ENCODE measurements around the gene RIBC2. TPM values are rescaled to one million over a fixed set of nuclear protein-coding genes. Genes with fewer than 3 reads are reported as not detected.
"Not testable (repeated sequence)": the region's sequence is repeated elsewhere in the genome, so short reads cannot be mapped to it uniquely, and the experiment has no call there.

The RIBC2 gene
- total RNA-seq, 2 donors from 2014 or later: 0.39 to 0.47 TPM

DNA sequence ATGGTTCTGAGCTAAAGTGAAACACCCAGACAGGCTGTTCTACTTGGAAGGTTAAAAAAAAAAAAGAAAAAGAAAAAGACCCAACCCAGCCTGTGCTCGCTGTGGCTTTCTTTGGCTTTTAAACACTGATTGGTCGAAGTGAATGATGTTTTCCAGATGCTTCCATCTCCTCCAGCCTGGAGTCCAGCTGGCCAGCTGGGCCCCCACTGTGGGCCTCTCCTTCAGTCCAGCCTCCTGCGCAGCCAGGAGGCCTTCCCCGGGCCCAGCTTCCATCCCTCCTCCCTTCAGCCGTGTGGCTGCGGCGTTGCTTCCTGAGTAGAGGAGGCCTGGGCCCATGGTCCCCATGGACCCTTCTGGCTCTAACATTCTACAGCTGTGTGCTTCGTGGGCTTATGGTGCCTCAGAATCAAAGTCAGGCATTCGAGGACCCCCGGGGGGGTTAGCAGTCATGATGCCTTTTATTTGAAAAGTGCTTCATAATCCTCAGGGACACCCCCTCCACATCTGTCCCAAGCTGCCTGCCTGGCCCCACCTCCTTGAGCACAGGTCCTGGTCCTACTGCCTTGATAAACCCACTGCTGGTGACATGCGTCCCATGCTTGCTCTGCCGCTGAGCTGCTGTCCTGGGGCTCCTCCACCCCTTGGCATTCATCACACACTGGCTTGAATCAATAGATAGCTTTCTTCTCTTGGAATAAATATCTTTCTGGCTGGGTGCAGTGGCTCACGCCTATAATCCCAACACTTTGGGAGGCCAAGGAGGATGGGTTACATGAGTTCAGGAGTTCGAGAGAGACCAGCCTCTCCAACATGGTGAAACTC, 47.0 kb downstream of the RIBC2 start:
- DNase-seq (peak; percentile 67), ATAC-seq (peak; percentile 94 to 98)
- intact Hi-C loops (cut with DNase I): no loop called here

DNA sequence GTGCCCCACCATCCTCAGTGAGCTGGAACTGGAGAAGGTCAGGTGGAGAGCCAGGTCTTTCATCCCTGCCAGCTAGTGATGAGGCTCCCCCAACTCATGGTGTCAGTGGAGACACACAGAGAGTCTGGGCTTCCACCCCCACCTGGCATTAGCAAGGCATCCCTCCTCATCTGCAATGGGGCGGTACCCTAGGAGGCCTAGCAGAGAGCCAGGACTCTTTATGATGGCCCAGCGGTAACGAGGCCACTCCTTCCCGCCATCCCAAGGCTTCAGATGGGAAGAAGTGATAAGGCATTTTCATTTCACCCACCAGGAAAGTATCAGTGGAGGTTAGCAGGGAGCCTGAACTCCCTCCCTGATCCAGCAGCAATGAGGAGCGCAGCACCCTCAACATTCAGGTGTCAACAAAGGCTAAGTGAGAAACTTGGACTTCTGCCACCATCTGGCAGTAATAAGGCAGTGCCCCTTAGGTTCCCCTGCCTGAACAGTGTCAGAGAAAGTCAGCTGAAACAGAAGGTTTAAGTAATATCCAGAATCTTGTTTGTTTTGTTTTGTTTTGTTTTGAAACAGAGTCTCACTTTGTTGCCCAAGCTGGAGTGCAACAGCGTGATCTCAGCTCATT, 48.7 kb downstream of the RIBC2 start:
- ATAC-seq (no peak), DNase-seq (no peak)
- intact Hi-C loops (cut with DNase I): no loop called here

DNA sequence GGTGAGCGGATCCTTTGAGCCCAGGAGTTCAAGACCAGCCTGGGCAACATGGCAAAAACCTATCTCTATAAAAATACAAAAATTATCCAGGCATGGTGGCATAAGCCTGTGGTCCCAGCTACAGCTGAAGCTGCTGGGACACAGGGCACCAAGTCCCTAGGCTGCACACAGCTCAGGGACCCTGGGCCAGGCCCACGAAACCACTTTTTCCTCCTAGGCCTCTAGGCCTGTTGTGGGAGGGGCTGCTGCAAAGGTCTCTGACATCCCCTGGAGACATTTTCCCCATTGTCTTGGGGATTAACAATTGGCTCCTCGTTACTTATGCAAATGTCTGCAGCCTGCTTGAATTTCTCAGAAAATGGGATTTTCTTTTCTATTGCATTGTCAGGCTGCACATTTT, 50.2 kb downstream of the RIBC2 start:
- ATAC-seq; DNase-seq; intact Hi-C loops (cut with DNase I): not testable (repeated sequence)

DNA sequence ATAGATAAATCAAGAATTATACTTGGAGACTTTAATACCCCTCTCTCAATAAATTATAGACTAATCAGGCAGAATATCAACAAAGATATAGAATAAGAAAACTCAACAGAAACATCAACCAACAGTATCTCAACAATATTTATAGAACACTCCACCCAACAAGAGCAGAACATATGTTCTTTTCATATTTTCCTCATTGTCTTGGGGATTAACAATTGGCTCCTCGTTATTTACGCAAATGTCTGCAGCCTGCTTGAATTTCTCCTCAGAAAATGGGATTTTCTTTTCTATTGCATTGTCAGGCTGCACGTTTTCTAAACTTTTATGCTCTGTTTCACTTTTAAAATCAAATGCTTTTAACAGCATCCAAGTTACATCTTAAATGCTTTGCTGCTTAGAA, 52.1 kb downstream of the RIBC2 start:
- intact Hi-C loops (cut with DNase I): no loop called here
- DNase-seq (no peak), ATAC-seq (no peak)

DNA sequence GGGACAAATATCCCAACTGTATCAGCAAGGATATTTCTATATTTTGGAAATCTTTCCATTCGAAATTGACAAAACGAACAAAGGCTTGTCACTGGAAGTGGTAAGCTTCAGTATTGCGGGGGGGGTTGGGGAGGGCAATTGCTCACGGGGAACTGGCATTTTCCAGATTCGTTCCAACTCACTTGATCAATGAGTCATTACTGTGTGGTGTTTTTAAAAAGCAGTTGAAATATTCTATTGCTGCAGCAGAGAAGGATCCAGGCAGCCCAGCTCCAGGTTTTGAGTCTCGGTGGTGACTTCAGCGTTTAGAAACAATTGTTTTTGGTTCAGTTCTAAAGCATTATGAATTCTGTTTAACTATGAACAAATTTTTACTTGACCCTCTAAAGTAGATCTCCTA, 55.4 kb downstream of the RIBC2 start:
- DNase-seq: no peak
- peak in 1 of 2 donors; percentile 12 for ATAC-seq
- intact Hi-C loops (cut with DNase I): no loop called here

DNA sequence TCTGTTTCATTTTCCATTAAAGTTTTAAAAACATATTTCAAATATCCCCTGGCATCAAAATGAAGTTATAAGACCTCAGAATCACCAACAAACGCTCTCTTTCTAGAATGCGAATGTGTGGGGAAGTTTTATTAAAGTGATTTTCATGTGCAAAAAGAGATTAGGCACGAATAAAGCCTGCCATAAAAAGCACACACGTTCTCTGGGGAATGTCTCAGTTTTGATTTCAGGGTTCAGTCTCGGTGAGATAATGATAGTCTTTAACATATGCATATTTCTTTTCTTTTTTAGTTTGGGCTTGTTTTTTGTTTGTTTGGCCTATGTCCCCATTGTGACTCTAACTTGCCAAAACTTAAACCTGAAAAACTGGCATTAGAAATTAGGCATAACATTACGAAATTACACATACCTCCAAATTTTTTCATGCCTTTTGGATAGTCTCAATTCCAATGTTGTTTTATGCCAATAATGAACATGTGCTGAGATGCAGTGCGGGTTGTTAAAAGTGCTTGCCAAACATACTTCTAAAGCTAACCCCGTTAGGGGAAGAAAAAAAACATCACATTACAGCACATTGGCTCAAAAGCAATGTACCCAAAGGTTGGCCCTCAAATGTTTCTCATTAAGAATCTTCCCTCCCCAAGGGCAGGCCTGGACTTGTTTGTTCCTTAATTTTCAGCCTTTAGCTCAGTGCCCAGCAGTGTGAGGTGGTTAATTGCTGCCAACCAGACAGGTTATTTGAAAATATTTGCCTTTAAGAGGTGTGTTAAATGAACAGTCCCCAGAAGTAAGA, 56.0 kb downstream of the RIBC2 start:
- DNase-seq (no peak), ATAC-seq (no peak)
- intact Hi-C loops (cut with DNase I): no loop called here

DNA sequence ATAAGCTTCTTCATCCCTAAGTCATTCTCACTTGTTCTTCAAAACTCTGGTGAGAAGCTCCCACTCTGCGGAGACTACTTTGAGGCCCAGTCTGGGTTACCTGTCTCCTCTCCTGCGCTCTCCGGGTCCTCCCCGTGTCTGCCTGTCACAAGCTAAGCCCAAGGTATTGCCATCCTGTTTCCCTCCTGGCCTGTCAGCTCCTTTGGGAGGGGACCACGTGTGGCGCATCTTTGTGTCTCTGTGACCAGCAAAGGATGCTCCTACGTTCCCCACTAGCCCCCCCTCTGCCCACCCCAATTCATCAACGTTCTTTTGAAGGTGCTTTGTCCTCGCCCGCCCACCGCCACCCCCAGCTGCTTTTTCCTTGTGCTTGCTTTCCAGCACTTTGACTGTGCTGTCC, 57.4 kb downstream of the RIBC2 start:
- ATAC-seq (no peak), DNase-seq (no peak)
- intact Hi-C loops (cut with DNase I): no loop called here

DNA sequence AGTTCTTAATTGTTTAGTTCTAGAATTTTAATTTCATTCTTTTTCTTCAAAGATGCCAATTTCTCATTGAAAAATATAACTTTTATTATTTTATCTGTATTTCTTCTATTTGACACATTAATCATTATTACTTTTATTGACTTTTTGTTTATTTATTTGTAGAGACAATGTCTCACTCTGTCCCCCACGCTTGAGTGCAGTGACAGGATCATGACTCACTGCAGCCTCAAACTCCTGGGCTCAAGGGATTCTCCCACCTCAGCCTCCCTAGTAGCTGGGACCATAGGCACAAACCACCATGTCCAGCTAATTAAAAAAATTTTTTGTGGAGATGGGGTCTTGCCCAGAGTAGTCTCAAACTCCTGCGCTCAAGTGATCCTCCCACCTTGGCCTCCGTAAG, 58.9 kb downstream of the RIBC2 start:
- no peak for DNase-seq

DNA sequence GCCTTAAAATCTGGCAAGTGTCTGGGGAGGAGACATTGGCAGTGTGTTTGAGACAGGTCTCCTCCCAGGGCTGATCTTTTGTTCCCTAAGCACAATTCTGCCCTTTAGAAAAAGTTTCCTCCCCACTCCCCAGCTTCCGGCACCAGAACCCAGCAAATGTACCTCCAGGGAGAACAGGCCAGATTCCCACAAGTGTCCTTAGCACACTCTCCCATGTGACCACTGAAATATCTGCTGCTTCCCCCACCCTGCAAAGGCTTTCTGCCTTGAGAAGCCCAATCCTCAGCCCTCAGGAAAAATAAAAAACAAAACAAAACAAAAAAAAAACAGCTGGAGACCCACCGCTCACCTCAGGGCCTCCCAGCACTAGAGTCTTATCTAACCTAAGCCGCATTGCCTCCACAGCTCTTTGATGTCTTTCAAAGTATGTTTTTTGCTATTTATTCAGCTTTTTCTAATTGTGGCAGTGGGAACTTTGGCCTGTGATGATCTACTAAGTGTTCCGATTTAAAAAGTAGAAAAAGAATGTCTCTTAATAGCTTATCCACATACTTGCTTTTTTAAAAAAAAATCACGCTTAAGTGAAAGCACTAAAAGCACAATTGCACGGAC, 60.2 kb downstream of the RIBC2 start:
- peak in 1 of 2 donors; percentile 13 for ATAC-seq
- no peak for DNase-seq
- intact Hi-C loops (cut with DNase I): no loop called here

More for the DNA sequence above, 58.9 kb downstream of the RIBC2 start:
- ATAC-seq: no peak
- intact Hi-C loops (cut with DNase I): no loop called here

DNA sequence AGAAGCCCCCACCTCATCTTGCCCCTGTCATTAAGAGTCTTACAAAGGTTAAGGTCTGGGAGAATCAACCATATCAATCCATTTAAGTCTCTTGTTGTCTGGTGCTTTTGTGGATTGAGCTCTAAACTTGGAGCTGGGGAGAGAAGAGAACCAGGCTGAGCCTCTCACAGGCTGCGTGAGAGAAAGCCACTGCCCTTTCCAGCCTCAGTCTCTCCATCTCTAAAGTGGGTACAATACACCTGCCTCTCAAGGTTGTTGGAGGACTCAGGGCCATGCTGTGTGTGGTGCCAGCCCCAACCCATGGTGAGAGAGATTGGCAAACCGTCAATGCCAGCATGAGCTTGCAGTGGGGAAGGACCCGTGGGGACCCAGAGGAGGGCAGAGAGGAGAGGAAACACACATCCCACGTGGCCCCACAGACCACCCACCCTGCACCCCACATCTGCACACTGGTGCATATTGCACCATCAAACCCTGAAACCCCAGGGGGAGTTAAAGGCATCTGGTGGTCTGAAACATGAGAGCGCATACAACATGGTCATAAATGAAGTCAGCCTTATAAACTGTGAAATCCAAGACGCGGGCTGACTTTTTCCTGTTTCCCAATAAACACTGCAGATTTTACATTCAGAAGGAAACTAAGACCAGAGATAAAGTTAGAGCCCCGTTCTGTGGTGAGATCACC, 61.7 kb downstream of the RIBC2 start:
- ATAC-seq: no peak
- intact Hi-C loops (cut with DNase I): no loop called here
- DNase-seq: no peak

DNA sequence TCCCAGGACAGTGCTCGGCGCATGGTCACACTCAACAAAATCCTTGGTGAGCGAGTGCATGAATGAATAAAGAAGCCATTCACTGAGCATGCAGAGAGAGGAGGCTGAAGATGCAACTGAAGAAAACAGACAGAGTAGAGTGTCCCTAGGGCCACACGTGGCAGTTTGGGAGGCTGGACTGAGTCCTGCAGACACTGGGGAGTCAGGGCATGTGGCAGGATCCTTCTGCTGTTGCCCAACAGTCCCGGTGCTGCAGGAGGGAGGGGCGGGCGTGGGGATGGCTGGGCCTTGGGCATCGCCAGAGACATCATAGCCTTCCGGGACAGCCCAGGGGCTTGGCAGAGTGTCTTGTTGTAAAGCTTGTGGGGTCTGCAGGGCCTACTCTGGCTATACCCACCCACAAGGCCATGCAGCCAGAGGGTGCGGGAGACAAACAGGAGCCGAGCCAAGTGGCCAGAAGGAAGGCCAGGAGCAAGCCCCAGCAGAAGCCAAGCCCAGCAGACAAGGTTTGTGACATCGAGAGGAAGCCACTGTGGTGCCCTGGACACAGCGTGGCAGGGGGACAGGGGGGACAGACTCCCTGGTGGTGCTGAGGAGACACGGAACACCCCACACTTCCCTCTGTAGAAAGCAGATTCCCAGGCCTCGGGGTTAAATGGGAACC, 62.5 kb downstream of the RIBC2 start:
- intact Hi-C loops (cut with DNase I): no loop called here

DNA sequence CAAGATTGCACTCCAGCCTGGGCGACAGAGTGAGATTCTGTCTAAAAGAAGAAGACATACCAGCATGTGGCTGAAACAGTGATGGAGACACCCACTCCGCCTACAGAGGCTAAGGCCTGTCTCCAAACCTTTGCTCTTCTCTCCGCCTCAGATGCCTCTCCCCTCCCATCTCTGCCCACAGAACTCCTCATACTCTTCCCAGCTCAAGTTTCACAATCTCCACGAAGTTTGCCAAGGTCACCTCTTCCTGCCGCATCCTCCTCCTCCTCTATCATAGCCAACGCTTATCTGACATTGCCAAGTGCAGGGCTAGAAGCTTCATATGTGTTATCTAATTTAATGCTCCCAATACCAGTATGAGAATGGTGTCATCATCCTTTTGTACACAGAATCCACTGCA, 63.3 kb downstream of the RIBC2 start:
- ATAC-seq (no peak), DNase-seq (no peak)
- intact Hi-C loops (cut with DNase I): no loop called here

More for the DNA sequence above, 62.5 kb downstream of the RIBC2 start:
- DNase-seq (no peak), ATAC-seq (peak; percentile 35 to 85)

DNA sequence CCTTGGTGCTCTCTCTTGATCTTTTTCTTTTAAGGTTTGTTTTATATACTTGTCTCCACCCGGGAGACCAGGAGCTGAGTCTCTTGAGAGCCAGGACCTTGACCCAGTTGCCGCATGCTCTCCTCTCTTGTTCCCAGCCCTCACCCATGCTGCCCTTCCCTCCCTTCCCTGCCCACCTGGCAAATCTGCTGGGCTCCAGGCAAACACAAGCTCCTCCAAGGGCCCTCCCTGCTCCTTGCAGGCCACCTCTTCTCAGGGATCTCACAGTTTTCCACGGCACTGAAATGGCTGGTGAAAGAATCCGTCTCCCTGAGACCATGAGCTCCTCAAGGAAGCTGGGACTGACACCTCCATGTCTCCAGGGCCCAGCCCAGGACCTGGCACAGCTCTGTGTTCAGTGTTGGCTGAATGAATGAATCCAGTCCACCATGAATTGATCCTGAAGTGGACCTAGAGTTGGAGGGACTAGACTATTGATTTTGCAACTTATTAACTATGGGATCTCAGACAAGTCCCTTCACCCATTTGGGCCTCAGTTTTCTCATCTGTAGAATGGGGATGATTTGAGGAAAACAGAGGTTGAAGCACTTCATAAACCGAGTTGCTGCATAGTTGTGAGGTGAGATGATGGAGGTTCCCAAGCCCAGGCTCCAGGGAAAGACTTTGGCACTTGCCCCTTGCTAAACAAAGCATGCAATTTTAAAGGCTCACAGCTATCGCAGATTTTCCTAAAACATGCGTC, 64.0 kb downstream of the RIBC2 start:
- intact Hi-C loops (cut with DNase I): no loop called here
- ATAC-seq (no peak), DNase-seq (no peak)

DNA sequence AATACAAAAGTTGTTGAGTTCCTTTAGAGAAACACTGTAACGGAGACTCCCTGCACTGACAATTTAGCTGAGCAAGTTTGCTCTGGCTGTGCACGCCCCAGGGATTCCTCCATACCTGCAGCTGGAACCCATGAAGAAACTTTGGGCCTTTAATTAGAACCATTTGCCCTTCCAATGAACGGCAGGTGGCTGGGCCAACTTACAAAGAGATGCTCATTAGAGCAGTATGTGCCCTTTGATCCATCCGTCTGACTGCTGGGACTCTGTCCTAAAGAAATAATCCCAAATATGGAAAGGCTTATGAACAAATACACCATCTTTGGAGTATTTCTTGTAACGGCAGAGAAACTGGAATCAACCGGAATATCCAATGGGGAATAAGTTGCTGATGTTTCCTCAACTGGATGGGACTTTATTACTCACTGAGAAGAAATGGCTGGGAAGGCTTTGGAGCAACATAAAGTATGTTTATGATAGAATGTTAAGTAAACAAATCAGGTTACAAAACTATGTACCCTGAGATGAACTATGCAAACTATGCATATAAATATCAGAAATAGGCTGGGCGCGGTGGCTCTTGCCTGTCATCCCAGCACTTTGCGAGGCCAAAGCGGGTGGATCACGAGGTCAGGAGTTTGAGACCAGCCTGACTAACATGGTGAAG, 64.7 kb downstream of the RIBC2 start:
- peak; percentile 23 to 63 for ATAC-seq
- no peak for DNase-seq
- intact Hi-C loops (cut with DNase I): no loop called here

DNA sequence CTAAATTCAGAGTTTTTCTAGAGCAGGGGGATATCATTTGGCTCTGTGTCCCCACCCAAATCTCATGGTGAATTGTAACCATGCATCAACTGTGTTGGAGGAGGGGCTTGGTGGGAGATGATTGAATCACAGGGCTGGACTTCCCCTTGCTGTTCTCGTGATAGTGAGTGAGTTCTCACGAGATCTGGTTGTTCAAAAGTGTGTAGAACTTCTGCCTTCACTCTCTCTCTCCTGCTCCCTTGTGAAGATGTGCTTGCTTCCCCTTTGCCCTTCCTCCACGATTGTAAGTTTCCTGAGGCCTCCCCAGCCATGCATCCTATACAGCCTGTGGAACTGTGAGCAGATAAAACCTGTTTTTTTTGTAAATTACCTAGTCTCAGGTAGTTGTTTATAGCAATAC, 67.2 kb downstream of the RIBC2 start:
- ATAC-seq: no peak
- DNase-seq: no peak
- intact Hi-C loops (cut with DNase I): no loop called here

DNA sequence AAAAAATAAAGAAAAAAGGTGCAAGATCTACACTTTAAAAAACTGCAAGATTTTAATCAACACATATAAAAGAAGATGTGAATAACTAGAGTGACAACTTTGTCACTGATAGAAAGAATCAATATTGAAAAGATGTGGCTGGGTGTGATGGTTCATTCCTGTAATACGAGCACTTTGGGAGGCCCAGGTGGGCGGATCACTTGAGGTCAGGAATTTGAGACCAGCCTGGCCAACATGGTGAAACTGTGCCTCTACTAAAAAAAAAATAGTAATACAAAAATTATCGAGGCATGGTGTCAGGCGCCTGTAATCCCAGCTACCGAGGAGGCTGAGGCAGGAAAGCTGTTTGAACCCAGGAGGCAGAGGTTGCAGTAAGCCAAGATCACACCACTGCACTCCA, 68.2 kb downstream of the RIBC2 start:
- ATAC-seq (no peak), DNase-seq (no peak)
- intact Hi-C loops (cut with DNase I): no loop called here

All from left cardiac atrium (tissue), 4 donors.